ENCODE results near the gene EPB41L3.

- TF ChIP-seq EZH2 (IDR thresholded peaks at IDR 0.05; ENCODE audit: low read length) (no peak), CTCF (optimal IDR thresholded peaks at IDR 0.05 in 1 of 3, IDR thresholded peaks at IDR 0.05 in 1 of 3, conservative IDR thresholded peaks at IDR 0.05 in 1 of 3; ENCODE audit: extremely low read depth in 1 of 3, insufficient read depth in 2 of 3, low read length in 3 of 3) (no peak)
Observed at GRCh38 chr18:5422626-5423025, 121.2 kb downstream of the EPB41L3 start.

Data from keratinocyte (primary cell).